ENCODE results near the gene TMEM115.

TMEM115 gene

GRCh38 chr3:50327943-50328691, 31.2 kb downstream of the TMEM115 start, which contains the start of gene TUSC2:
TUSC2 (minus strand) TSS chr3:50328223; CDS start chr3:50328099, 124 bp downstream.
- DNase-seq: peak; percentile 95

GRCh38 chr3:50327129-50327528, 32.2 kb downstream of the TMEM115 start:
- no peak for DNase-seq

GRCh38 chr3:50326182-50326541, 33.2 kb downstream of the TMEM115 start:
- no peak for DNase-seq

GRCh38 chr3:50325497-50326181, 33.7 kb downstream of the TMEM115 start:
- no peak for DNase-seq

- DNase-seq: no peak
Measured at GRCh38 chr3:50325113-50325480, 34.2 kb downstream of the TMEM115 start.

- DNase-seq: peak; percentile 61
Measured at GRCh38 chr3:50324351-50325112, 34.8 kb downstream of the TMEM115 start.

- DNase-seq: no peak
Measured at GRCh38 chr3:50323614-50324199, 35.6 kb downstream of the TMEM115 start.

GRCh38 chr3:50323092-50323600, 36.2 kb downstream of the TMEM115 start:
- DNase-seq: no peak

GRCh38 chr3:50322386-50323091, 36.8 kb downstream of the TMEM115 start, which contains the start of gene HYAL2:
HYAL2 (minus strand) TSS chr3:50322745; CDS start chr3:50320489, 2,256 bp downstream.
- DNase-seq: no peak

GRCh38 chr3:50322115-50322385, 37.3 kb downstream of the TMEM115 start:
- no peak for DNase-seq

GRCh38 chr3:50321336-50322114, 37.8 kb downstream of the TMEM115 start:
- peak; percentile 68 for DNase-seq

- DNase-seq: peak; percentile 50
Measured at GRCh38 chr3:50320853-50321335, 38.4 kb downstream of the TMEM115 start.

GRCh38 chr3:50319894-50320625, 39.3 kb downstream of the TMEM115 start:
- DNase-seq: no peak

- no peak for DNase-seq
Measured at GRCh38 chr3:50319181-50319893, 40.0 kb downstream of the TMEM115 start.

- DNase-seq: no peak
Measured at GRCh38 chr3:50318615-50319014, 40.7 kb downstream of the TMEM115 start.

- DNase-seq: no peak
Measured at GRCh38 chr3:50318163-50318562, 41.2 kb downstream of the TMEM115 start.

GRCh38 chr3:50317300-50317699, 42.0 kb downstream of the TMEM115 start:
- no peak for DNase-seq

GRCh38 chr3:50316657-50317242, 42.6 kb downstream of the TMEM115 start:
- no peak for DNase-seq

GRCh38 chr3:50314816-50315215, 44.5 kb downstream of the TMEM115 start:
- DNase-seq: no peak

GRCh38 chr3:50314342-50314741, 45.0 kb downstream of the TMEM115 start:
- DNase-seq: no peak
